Neutrophil (primary cell): ENCODE measurements around the gene PRKCE.

Experiments used
- H3K27ac ChIP-seq: fragments of 200-600 bp; sonication (generic); 2 replicates; pipeline ENCODE4 v1.5.1; 2016; ENCODE audit warnings: mild to moderate bottlenecking, moderate library complexity
- H3K27me3 ChIP-seq: fragments of 200-600 bp; sonication (generic); 2 replicates; pipeline ENCODE4 v1.6.0; 2016; ENCODE audit warnings: mild to moderate bottlenecking
- H3K36me3 ChIP-seq: fragments of 200-600 bp; sonication (generic); 2 replicates; pipeline ENCODE4 v1.5.1; 2017
- H3K4me1 ChIP-seq, 2 experiments: fragments of 200-600 bp in 1 of 2; sonication (generic) in 1 of 2; 1 replicate in 1 of 2; 2 replicates in 1 of 2; pipeline versions ENCODE4 v1.5.1 to v1.6.1; 2013 to 2016; ENCODE audit warnings: low read depth in 1 of 2, low read length in 1 of 2, mild to moderate bottlenecking in 1 of 2, moderate library complexity in 1 of 2; ENCODE audit not compliant: control insufficient read depth in 1 of 2, insufficient read depth in 1 of 2
- H3K4me3 ChIP-seq, 2 experiments: fragments of 200-600 bp in 1 of 2; sonication (generic) in 1 of 2; 1 replicate in 1 of 2; 2 replicates in 1 of 2; pipeline ENCODE4 v1.5.1; 2013 to 2016; ENCODE audit warnings: low read depth in 1 of 2, low read length in 1 of 2, mild to moderate bottlenecking in 1 of 2, moderate library complexity in 1 of 2
- H3K9me3 ChIP-seq: fragments of 200-600 bp; sonication (generic); 2 replicates; pipeline ENCODE4 v1.5.1; 2016
- CTCF ChIP-seq: fragments of 200-600 bp; sonication (generic); IDR thresholded peaks from 2 replicates; pipeline ENCODE4 v1.5.1; 2016; ENCODE audit warnings: antibody characterized with exemption

PRKCE gene

GRCh38 chr2:45651415-45652089 is at the start of gene PRKCE:
PRKCE (plus strand) TSS chr2:45651675.
- Histone ChIP-seq H3K4me1 (peaks cover 16 to 24% of the 10 kb centered on the region in 2 experiments), H3K36me3 (no peaks in the 10 kb centered on the region), H3K9me3 (no peaks in the 10 kb centered on the region), H3K27me3 (peaks cover 35% of the 10 kb centered on the region), H3K4me3 (peak within 1 kb of the TSS; percentile 89 to 95), H3K27ac (peak within 1 kb of the TSS; percentile 90)
- no peak for TF ChIP-seq CTCF

GRCh38 chr2:45602624-45603023 is 48.9 kb upstream of the PRKCE start:
- Histone ChIP-seq H3K27ac (no peak overlapping the region), H3K4me3 (no peak overlapping the region), H3K4me1 (peaks cover 3 to 9% of the 10 kb centered on the region in 2 experiments), H3K9me3 (no peaks in the 10 kb centered on the region), H3K36me3 (peaks cover 38% of the 10 kb centered on the region), H3K27me3 (no peaks in the 10 kb centered on the region)
- TF ChIP-seq CTCF = no peak

GRCh38 chr2:45605116-45605515 is 46.4 kb upstream of the PRKCE start:
- Histone ChIP-seq H3K27me3 (no peaks in the 10 kb centered on the region), H3K36me3 (peaks cover 18% of the 10 kb centered on the region), H3K27ac (no peak overlapping the region), H3K4me3 (no peak overlapping the region), H3K9me3 (no peaks in the 10 kb centered on the region), H3K4me1 (peaks cover 9 to 14% of the 10 kb centered on the region in 2 experiments)
- no peak for TF ChIP-seq CTCF

- TF ChIP-seq CTCF = no peak
- Histone ChIP-seq H3K4me1 (peaks cover 13 to 18% of the 10 kb centered on the region in 2 experiments), H3K36me3 (peaks cover 6% of the 10 kb centered on the region), H3K27ac (peak overlapping the region; percentile 66), H3K4me3 (no peak overlapping the region), H3K9me3 (no peaks in the 10 kb centered on the region), H3K27me3 (no peaks in the 10 kb centered on the region)
Measured at GRCh38 chr2:45606796-45607195, 44.7 kb upstream of the PRKCE start.

- H3K36me3 ChIP-seq = peaks cover 5% of the 10 kb centered on the region
- H3K27me3 ChIP-seq = no peaks in the 10 kb centered on the region
- no peak overlapping the region for H3K4me3 ChIP-seq
- peaks cover 13 to 18% of the 10 kb centered on the region in 2 experiments for H3K4me1 ChIP-seq
- H3K9me3 ChIP-seq = no peaks in the 10 kb centered on the region
- no peak for TF ChIP-seq CTCF
- H3K27ac ChIP-seq = no peak overlapping the region
Measured at GRCh38 chr2:45607701-45608100, 43.8 kb upstream of the PRKCE start.
